G401.6 (cell line): ENCODE measurements around the gene RCOR3.

Experiments used
- FAIRE-seq: peaks from 2 replicates; lab custom pipeline; 2012; peaks lifted over from hg19 to GRCh38; lab: Jason Lieb, UNC

Gene RCOR3

GRCh38 chr1:211324992-211325775, 66.0 kb downstream of the RCOR3 start:
- no peak for FAIRE-seq

- no peak for FAIRE-seq
Observed at GRCh38 chr1:211326140-211326527, 67.0 kb downstream of the RCOR3 start.

- no peak for FAIRE-seq
Observed at GRCh38 chr1:211326528-211327345, 67.6 kb downstream of the RCOR3 start, which contains the start of gene TRAF5. Gene TRAF5 (plus strand): TSS chr1:211326833. CDS start chr1:211353240, 26,407 bp downstream.

- FAIRE-seq: no peak
Observed at GRCh38 chr1:211327346-211327921, 68.3 kb downstream of the RCOR3 start.

GRCh38 chr1:211328084-211328694, 69.0 kb downstream of the RCOR3 start:
- FAIRE-seq: no peak

- FAIRE-seq: no peak
Observed at GRCh38 chr1:211328866-211329475, 69.8 kb downstream of the RCOR3 start.

- FAIRE-seq: no peak
Observed at GRCh38 chr1:211329764-211330201, 70.6 kb downstream of the RCOR3 start.

- FAIRE-seq: no peak
Observed at GRCh38 chr1:211330282-211330936, 71.2 kb downstream of the RCOR3 start.

GRCh38 chr1:211331011-211331709, 72.0 kb downstream of the RCOR3 start:
- FAIRE-seq: no peak

- no peak for FAIRE-seq
Observed at GRCh38 chr1:211332036-211332616, 73.0 kb downstream of the RCOR3 start.

- no peak for FAIRE-seq
Observed at GRCh38 chr1:211332830-211333229, 73.7 kb downstream of the RCOR3 start.

- no peak for FAIRE-seq
Observed at GRCh38 chr1:211333906-211334305, 74.7 kb downstream of the RCOR3 start.

- no peak for FAIRE-seq
Observed at GRCh38 chr1:211334986-211335385, 75.8 kb downstream of the RCOR3 start.

GRCh38 chr1:211335522-211336157, 76.5 kb downstream of the RCOR3 start:
- FAIRE-seq: no peak

- FAIRE-seq: no peak
Observed at GRCh38 chr1:211336161-211336560, 77.0 kb downstream of the RCOR3 start.

GRCh38 chr1:211336775-211337174, 77.6 kb downstream of the RCOR3 start:
- no peak for FAIRE-seq

- no peak for FAIRE-seq
Observed at GRCh38 chr1:211337430-211338223, 78.5 kb downstream of the RCOR3 start.

- no peak for FAIRE-seq
Observed at GRCh38 chr1:211338224-211338620, 79.1 kb downstream of the RCOR3 start.

GRCh38 chr1:211339631-211340041, 80.5 kb downstream of the RCOR3 start:
- FAIRE-seq: no peak
